Hypothalamus (tissue), 51 donors: Measurements from ENCODE around the gene ETV7.
"Not testable (repeated sequence)": the region's sequence is repeated elsewhere in the genome, so short reads cannot be mapped to it uniquely, and the experiment has no call there.

Source experiments
- DNase-seq, 51 donors: peaks; one replicate each; lab custom pipeline; 2025; lab: John Stamatoyannopoulos, UW

The ETV7 gene

GRCh38 chr6:36345681-36346466 is 41.6 kb downstream of the ETV7 start:
- DNase-seq: no peak

GRCh38 chr6:36343109-36343680 is 44.3 kb downstream of the ETV7 start:
- no peak for DNase-seq

GRCh38 chr6:36340618-36341454 is 46.6 kb downstream of the ETV7 start:
- peak in 45 of 51 donors; percentile 11 to 77 (median 42) for DNase-seq

GRCh38 chr6:36340306-36340617 is 47.2 kb downstream of the ETV7 start:
- no peak for DNase-seq

- DNase-seq: no peak
Measured at GRCh38 chr6:36339146-36339545, 48.3 kb downstream of the ETV7 start.

- DNase-seq: not testable (repeated sequence)
Measured at GRCh38 chr6:36338223-36338622, 49.2 kb downstream of the ETV7 start.

GRCh38 chr6:36337814-36338213 is 49.7 kb downstream of the ETV7 start:
- DNase-seq: no peak

GRCh38 chr6:36336779-36337241 is 50.7 kb downstream of the ETV7 start, which contains the start of gene BNIP5:
BNIP5 (minus strand) TSS chr6:36336888; CDS start chr6:36330690, 6,198 bp downstream.
- no peak for DNase-seq

GRCh38 chr6:36336208-36336710 is 51.2 kb downstream of the ETV7 start:
- DNase-seq: no peak

- no peak for DNase-seq
Measured at GRCh38 chr6:36335465-36336207, 51.8 kb downstream of the ETV7 start.

GRCh38 chr6:36334832-36335459 is 52.5 kb downstream of the ETV7 start:
- no peak for DNase-seq

- DNase-seq: peak in 3 of 51 donors; percentile 18 to 56 (median 37)
Measured at GRCh38 chr6:36333931-36334725, 53.3 kb downstream of the ETV7 start.

GRCh38 chr6:36333171-36333895 is 54.1 kb downstream of the ETV7 start:
- peak in 1 of 51 donors; percentile 37 for DNase-seq

- no peak for DNase-seq
Measured at GRCh38 chr6:36331381-36331780, 56.1 kb downstream of the ETV7 start.

GRCh38 chr6:36330366-36330765 is 57.1 kb downstream of the ETV7 start:
- DNase-seq: no peak

- no peak for DNase-seq
Measured at GRCh38 chr6:36329798-36330291, 57.6 kb downstream of the ETV7 start.

GRCh38 chr6:36328600-36328999 is 58.9 kb downstream of the ETV7 start:
- no peak for DNase-seq

GRCh38 chr6:36327919-36328236 is 59.6 kb downstream of the ETV7 start:
- DNase-seq: peak in 1 of 51 donors; percentile 4
